GM10847 (cell line): ENCODE results near the gene GJA9.

Experiments
- POLR2A ChIP-seq: IDR thresholded peaks from 2 replicates; pipeline ENCODE4 v1.6.1; 2011; ENCODE audit not compliant: insufficient read length; ENCODE audit errors: extremely low read depth

GJA9 gene

GRCh38 chr1:38846210-38846609 is 35.2 kb downstream of the GJA9 start:
- no peak for TF ChIP-seq POLR2A

- no peak for TF ChIP-seq POLR2A
These were observed 41.1 kb downstream of the GJA9 start for GRCh38 chr1:38840281-38840680.

GRCh38 chr1:38839363-38839762 is 42.0 kb downstream of the GJA9 start:
- no peak for TF ChIP-seq POLR2A

- no peak for TF ChIP-seq POLR2A
These were observed 46.2 kb downstream of the GJA9 start for GRCh38 chr1:38834937-38835827.

GRCh38 chr1:38834221-38834782 is 47.1 kb downstream of the GJA9 start:
- TF ChIP-seq POLR2A, result no peak

GRCh38 chr1:38833146-38833545 is 48.2 kb downstream of the GJA9 start:
- TF ChIP-seq POLR2A, result no peak

GRCh38 chr1:38832370-38832734 is 49.0 kb downstream of the GJA9 start:
- no peak for TF ChIP-seq POLR2A

GRCh38 chr1:38831731-38832369 is 49.5 kb downstream of the GJA9 start:
- no peak for TF ChIP-seq POLR2A

GRCh38 chr1:38829368-38829767 is 52.0 kb downstream of the GJA9 start:
- no peak for TF ChIP-seq POLR2A

- no peak for TF ChIP-seq POLR2A
These were observed 54.1 kb downstream of the GJA9 start for GRCh38 chr1:38827318-38827717.

GRCh38 chr1:38826886-38827285 is 54.5 kb downstream of the GJA9 start:
- no peak for TF ChIP-seq POLR2A

GRCh38 chr1:38826262-38826661 is 55.1 kb downstream of the GJA9 start:
- no peak for TF ChIP-seq POLR2A
